ENCODE data around the gene MRPL24. TPM values are rescaled to one million over a fixed set of nuclear protein-coding genes. Genes with fewer than 3 reads are reported as not detected.

MRPL24 gene
- total RNA-seq, 1 donor from 2014 or later = 17.0 TPM

- Histone ChIP-seq H3K27me3 (no peaks in the 10 kb centered on the region), H3K9me3 (no peaks in the 10 kb centered on the region), H3K4me3 (no peak overlapping the region), H3K27ac (no peak overlapping the region), H3K4me1 (peaks cover 0 to 5% of the 10 kb centered on the region in 2 donors), H3K36me3 (no peaks in the 10 kb centered on the region)
- no peak for TF ChIP-seq CTCF (IDR thresholded peaks at IDR 0.05)
- intact Hi-C loops (cut with DNase I) = no loop called here
- no peak for DNase-seq (ENCODE audit: low spot score in 2 of 2)
Measured at GRCh38 chr1:156756355-156756754, 15.5 kb upstream of the MRPL24 start.

- intact Hi-C loops (cut with DNase I) = no loop called here
- no peak for TF ChIP-seq CTCF (IDR thresholded peaks at IDR 0.05)
- Histone ChIP-seq H3K27ac (no peak overlapping the region), H3K4me3 (no peak overlapping the region), H3K9me3 (no peaks in the 10 kb centered on the region), H3K27me3 (no peaks in the 10 kb centered on the region), H3K4me1 (peaks cover 0 to 5% of the 10 kb centered on the region in 2 donors), H3K36me3 (no peaks in the 10 kb centered on the region)
- no peak for DNase-seq (ENCODE audit: low spot score in 2 of 2)
Measured at GRCh38 chr1:156755527-156755950, 14.7 kb upstream of the MRPL24 start.

- DNase-seq (ENCODE audit: low spot score in 2 of 2) = no peak
- Histone ChIP-seq H3K27me3 (no peaks in the 10 kb centered on the region), H3K27ac (no peak overlapping the region), H3K4me1 (peaks cover 6 to 13% of the 10 kb centered on the region in 2 donors), H3K4me3 (no peak overlapping the region), H3K9me3 (no peaks in the 10 kb centered on the region), H3K36me3 (no peaks in the 10 kb centered on the region)
- intact Hi-C loops (cut with DNase I) = no loop called here
- TF ChIP-seq CTCF (IDR thresholded peaks at IDR 0.05) = no peak
Measured at GRCh38 chr1:156754219-156754618, 13.3 kb upstream of the MRPL24 start.

GRCh38 chr1:156752843-156753482, 12.1 kb upstream of the MRPL24 start:
- Histone ChIP-seq H3K36me3 (no peaks in the 10 kb centered on the region), H3K27ac (peak overlapping the region in 1 of 2 donors; percentile 89), H3K9me3 (no peaks in the 10 kb centered on the region), H3K4me1 (peaks cover 6 to 23% of the 10 kb centered on the region in 2 donors), H3K4me3 (peak overlapping the region in 1 of 2 donors; percentile 73), H3K27me3 (no peaks in the 10 kb centered on the region)
- no peak for TF ChIP-seq CTCF (IDR thresholded peaks at IDR 0.05)
- intact Hi-C loops (cut with DNase I) = no loop called here
- no peak for DNase-seq (ENCODE audit: low spot score in 2 of 2)

GRCh38 chr1:156751757-156752481, 11.0 kb upstream of the MRPL24 start:
- DNase-seq (ENCODE audit: low spot score in 2 of 2) = peak; percentile 86 to 98
- H3K4me1 ChIP-seq = peaks cover 10 to 28% of the 10 kb centered on the region in 2 donors
- peak overlapping the region; percentile 73 to 91 for H3K4me3 ChIP-seq
- peak overlapping the region; percentile 87 to 89 for H3K27ac ChIP-seq
- no peaks in the 10 kb centered on the region for H3K27me3 ChIP-seq
- H3K36me3 ChIP-seq = no peaks in the 10 kb centered on the region
- TF ChIP-seq CTCF (IDR thresholded peaks at IDR 0.05) = peak in 1 of 3 experiments; percentile 27
- intact Hi-C loops (cut with DNase I) = loop anchor here (1.0 kb wide), 3 partner anchors 11 to 24 kb away; partner anchors contain the start of genes ISG20L2, METTL25B, MRPL24 and PRCC
- no peaks in the 10 kb centered on the region for H3K9me3 ChIP-seq

Measured in ascending aorta (tissue), 2 donors.